GM19043 (cell line): ENCODE measurements around the gene SH3GL3.

Experiments
- ATAC-seq: cut with Tn5 transposase; IDR thresholded peaks from one replicate; pipeline ENCODE4 v1.9.1; 2021; ENCODE audit warnings: low read depth; ENCODE audit not compliant: unreplicated experiment

Gene SH3GL3

DNA sequence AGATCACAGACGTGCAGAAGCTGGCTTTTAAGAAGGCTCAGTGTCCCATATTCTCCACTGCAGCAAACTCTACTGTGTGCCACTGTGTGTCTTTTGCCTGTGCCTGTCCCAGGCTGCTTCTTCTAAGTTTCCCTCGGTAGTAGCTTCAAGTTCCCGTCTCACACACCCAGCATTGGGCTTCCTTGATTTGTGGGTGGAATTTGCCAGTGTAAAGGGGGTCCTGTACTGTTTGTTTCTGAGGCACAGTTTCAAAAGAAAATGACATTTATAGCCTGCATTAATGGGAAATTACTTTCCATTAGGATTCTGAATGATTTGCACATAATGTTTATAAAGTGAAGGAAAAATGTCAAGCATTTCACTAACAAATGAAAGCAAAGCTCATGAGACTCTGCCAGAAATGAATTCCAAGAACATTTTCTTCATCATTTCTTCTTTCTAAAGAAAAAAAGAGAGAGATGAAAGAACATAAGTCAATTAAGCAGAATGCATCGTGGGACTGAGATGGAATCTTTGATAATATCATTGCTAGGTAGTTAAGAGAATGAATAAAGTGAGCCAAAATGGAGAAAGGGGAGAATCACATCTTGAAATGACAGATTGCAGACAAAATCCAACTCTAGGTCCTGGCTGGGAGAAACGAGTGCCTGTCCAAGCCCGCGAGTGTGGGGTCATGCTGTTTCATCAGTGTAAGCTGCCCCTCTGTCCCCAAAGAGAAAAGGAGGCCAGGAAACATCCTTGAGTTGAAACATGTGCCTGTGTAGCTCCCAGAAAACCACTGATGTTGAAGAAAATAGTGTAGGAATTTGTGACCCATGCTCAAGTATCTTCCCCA is 158.2 kb downstream of the SH3GL3 start:
- no peak for ATAC-seq

DNA sequence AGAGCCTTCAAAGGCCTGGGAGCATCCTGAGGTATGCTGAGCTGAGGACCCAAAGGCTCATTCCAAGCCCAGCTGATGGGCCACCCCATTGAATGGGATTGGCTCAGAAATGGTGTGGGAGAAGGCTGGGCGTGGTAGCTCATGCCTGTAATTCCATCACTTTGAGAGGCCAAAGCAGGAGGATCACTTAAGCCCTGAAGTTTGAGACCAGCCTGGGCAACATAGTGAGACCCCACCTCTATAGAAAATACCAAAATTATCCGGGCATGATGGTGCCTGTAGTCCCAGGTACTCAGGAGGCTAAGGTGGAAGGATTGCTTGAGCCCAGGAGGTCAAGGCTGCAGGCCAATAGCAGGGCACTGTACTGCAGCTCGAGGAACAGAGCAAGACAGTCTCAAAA is 163.0 kb downstream of the SH3GL3 start:
- ATAC-seq = no peak

- ATAC-seq = no peak
These were observed 164.0 kb downstream of the SH3GL3 start for GRCh38 chr15:83610901-83611685.

- no peak for ATAC-seq
These were observed 165.1 kb downstream of the SH3GL3 start for GRCh38 chr15:83612226-83612625.

GRCh38 chr15:83612898-83613635 is 165.9 kb downstream of the SH3GL3 start:
- no peak for ATAC-seq

GRCh38 chr15:83613714-83614113 is 166.6 kb downstream of the SH3GL3 start:
- ATAC-seq = no peak

DNA sequence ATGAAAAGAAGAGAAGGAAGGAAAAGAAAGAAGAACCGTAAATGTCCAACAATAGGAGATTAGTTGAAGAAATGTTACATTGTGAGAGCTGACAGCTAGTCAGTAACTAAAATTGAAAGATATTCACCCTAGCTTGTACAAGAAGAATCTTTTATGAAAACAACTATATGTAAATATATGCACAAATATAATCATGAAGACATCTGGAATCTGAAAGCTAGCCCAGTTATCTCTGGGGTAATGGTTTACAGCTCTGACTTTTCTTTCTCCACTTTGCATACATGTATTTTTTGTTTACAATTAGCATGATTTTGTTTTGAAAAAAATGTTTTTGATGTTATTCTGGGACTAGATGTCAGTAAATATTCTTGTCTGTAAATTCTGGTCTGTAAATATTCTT is 169.7 kb downstream of the SH3GL3 start:
- no peak for ATAC-seq

GRCh38 chr15:83626171-83626802 is 179.1 kb downstream of the SH3GL3 start:
- no peak for ATAC-seq

DNA sequence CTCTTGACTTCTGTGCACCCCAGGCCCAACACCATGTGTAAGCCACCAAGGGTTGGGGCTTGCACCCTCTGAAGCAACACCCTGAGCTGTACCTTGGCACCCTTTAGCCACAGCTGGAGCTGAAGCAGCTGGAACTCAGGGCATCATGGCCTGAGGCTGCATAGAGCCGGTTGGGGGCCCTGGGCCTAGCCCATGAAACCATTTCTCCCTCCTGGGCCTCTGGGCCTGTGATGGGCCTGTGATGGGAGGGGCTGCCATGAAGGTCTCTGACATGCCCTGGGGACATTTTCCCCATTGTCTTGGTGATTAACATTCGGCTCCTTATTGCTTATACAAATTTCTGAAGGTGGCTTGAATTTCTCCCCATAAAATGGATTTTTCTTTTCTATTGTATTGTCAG is 184.4 kb downstream of the SH3GL3 start:
- ATAC-seq = no peak

- ATAC-seq = no peak
These were observed 196.1 kb downstream of the SH3GL3 start for GRCh38 chr15:83643201-83643600.

GRCh38 chr15:83644439-83644838 is 197.3 kb downstream of the SH3GL3 start:
- no peak for ATAC-seq

DNA sequence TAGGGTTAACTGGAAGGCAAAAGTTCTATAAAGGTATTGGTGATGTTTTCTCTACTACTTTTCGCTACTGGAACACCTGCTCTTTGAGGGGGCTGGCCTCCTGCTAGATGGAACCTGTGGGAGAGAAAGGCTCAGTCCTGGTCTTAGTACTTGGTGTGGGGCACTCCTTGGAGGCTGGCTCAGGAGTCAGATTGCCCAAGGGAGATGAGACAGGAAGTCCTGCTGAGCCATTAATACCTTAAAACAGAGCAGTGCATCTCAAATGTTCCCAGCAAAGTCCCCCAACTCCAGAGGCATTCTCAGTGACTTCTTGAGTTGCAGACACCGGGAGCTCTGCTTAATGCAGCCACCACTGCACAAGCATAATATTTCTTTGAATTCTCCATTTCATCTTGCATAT is 203.7 kb downstream of the SH3GL3 start:
- no peak for ATAC-seq

DNA sequence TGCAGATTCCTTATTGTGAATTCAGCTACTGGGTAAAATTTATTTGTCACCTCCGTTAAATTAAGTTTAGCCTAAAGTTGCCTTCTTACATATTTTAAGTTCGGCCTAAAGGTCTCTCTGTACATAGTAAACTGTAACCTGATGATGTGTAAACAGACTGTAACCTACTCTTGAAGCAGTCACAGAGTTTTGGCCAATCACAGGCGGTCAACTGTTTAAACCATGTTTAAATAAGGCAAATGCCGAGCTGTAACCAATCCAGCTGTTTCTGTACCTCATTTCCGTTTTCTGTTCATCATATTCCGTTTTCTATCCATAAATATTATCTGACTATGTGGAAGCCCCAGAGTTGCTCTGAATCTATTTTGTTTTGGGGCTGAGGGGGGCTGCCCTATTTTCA is 204.4 kb downstream of the SH3GL3 start:
- no peak for ATAC-seq

- ATAC-seq = no peak
These were observed 205.6 kb downstream of the SH3GL3 start for GRCh38 chr15:83652626-83653204.

- no peak for ATAC-seq
These were observed 206.1 kb downstream of the SH3GL3 start for GRCh38 chr15:83653288-83653638.

GRCh38 chr15:83653639-83654378 is 206.7 kb downstream of the SH3GL3 start, which contains the start of gene ADAMTSL3:
TSS of gene ADAMTSL3 (plus strand) at chr15:83654123. CDS start at chr15:83655762, 1,639 bp downstream.
- ATAC-seq = no peak

GRCh38 chr15:83654379-83655236 is 207.5 kb downstream of the SH3GL3 start:
- no peak for ATAC-seq

DNA sequence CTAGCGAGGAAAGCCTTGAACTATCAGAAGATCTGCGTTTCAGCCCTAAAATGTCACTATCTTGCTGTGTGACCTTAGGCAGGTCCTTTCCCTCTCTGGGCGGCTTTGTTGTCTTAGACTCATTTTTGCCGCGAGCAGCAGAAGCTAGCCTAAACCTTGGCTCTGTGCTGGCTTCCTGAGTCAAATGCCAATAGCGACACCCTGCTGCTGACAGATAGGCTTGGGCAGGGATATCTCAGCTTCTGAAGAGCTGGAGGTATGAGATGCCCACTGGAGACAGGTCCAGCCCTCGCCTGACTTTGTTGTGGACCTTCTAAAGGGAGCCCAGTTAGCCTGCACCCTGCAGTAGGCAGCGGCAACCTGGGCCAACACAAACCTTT is 208.1 kb downstream of the SH3GL3 start:
- ATAC-seq = no peak

- no peak for ATAC-seq
These were observed 209.1 kb downstream of the SH3GL3 start for GRCh38 chr15:83656192-83656591.
